IPS-20b (cell line): Measurements from ENCODE around the gene SLC9A1.

Source experiments
- H3K27ac ChIP-seq: one replicate; pipeline ENCODE4 v1.5.1; 2013; ENCODE audit warnings: low read length
- H3K27me3 ChIP-seq: 2 replicates; pipeline ENCODE4 v1.6.1; 2013; ENCODE audit warnings: mild to moderate bottlenecking, low read length, inconsistent platforms; ENCODE audit not compliant: insufficient read depth
- H3K36me3 ChIP-seq: 2 replicates; pipeline ENCODE4 v1.6.1; 2013; ENCODE audit warnings: low read depth, mild to moderate bottlenecking, inconsistent platforms, low read length, moderate library complexity; ENCODE audit not compliant: insufficient read depth
- H3K4me1 ChIP-seq: 2 replicates; pipeline ENCODE4 v1.6.1; 2013; ENCODE audit warnings: mild to moderate bottlenecking, control low read depth, inconsistent platforms, low read length, moderate library complexity; ENCODE audit not compliant: insufficient read depth
- H3K4me3 ChIP-seq: 2 replicates; pipeline ENCODE4 v1.5.1; 2013; ENCODE audit warnings: mild to moderate bottlenecking, low read length, inconsistent platforms
- H3K9ac ChIP-seq: 2 replicates; pipeline ENCODE4 v1.6.1; 2013; ENCODE audit warnings: low read depth, mild to moderate bottlenecking, inconsistent platforms, low read length, moderate library complexity
- H3K9me3 ChIP-seq: 2 replicates; pipeline ENCODE4 v1.6.1; 2013; ENCODE audit warnings: mild to moderate bottlenecking, low read depth, low read length, inconsistent platforms; ENCODE audit not compliant: insufficient read depth

SLC9A1 gene

GRCh38 chr1:27111626-27112573 is 43.0 kb downstream of the SLC9A1 start:
- Histone ChIP-seq H3K27me3 (no peaks in the 10 kb centered on the region), H3K36me3 (peaks cover 6% of the 10 kb centered on the region; the same call in 1 of the 2 replicates), H3K9me3 (no peaks in the 10 kb centered on the region), H3K4me3 (no peak overlapping the region), H3K4me1 (no peaks in the 10 kb centered on the region), H3K27ac (no peak overlapping the region), H3K9ac (no peak overlapping the region)

- Histone ChIP-seq H3K27me3 (no peaks in the 10 kb centered on the region), H3K27ac (no peak overlapping the region), H3K36me3 (peaks cover 6% of the 10 kb centered on the region; the same call in 1 of the 2 replicates), H3K4me1 (no peaks in the 10 kb centered on the region), H3K9me3 (no peaks in the 10 kb centered on the region), H3K9ac (no peak overlapping the region), H3K4me3 (no peak overlapping the region)
Measured at GRCh38 chr1:27109103-27109822, 45.7 kb downstream of the SLC9A1 start.

GRCh38 chr1:27108588-27108987 is 46.3 kb downstream of the SLC9A1 start:
- no peaks in the 10 kb centered on the region for H3K9me3 ChIP-seq
- no peak overlapping the region for H3K4me3 ChIP-seq
- H3K36me3 ChIP-seq = peaks cover 3% of the 10 kb centered on the region; the same call in 1 of the 2 replicates
- H3K4me1 ChIP-seq = no peaks in the 10 kb centered on the region
- H3K9ac ChIP-seq = no peak overlapping the region
- H3K27me3 ChIP-seq = no peaks in the 10 kb centered on the region
- no peak overlapping the region for H3K27ac ChIP-seq

- Histone ChIP-seq H3K4me1 (no peaks in the 10 kb centered on the region), H3K27ac (no peak overlapping the region), H3K4me3 (no peak overlapping the region), H3K27me3 (no peaks in the 10 kb centered on the region), H3K9me3 (no peaks in the 10 kb centered on the region), H3K9ac (no peak overlapping the region), H3K36me3 (no peaks in the 10 kb centered on the region)
Measured at GRCh38 chr1:27106561-27107323, 48.2 kb downstream of the SLC9A1 start.

GRCh38 chr1:27105018-27105417 is 49.9 kb downstream of the SLC9A1 start:
- H3K4me1 ChIP-seq = no peaks in the 10 kb centered on the region
- H3K4me3 ChIP-seq = no peak overlapping the region
- H3K36me3 ChIP-seq = no peaks in the 10 kb centered on the region
- H3K27ac ChIP-seq = no peak overlapping the region
- H3K9me3 ChIP-seq = no peaks in the 10 kb centered on the region
- H3K27me3 ChIP-seq = no peaks in the 10 kb centered on the region
- H3K9ac ChIP-seq = no peak overlapping the region

GRCh38 chr1:27103498-27103897 is 51.4 kb downstream of the SLC9A1 start:
- Histone ChIP-seq H3K36me3 (no peaks in the 10 kb centered on the region), H3K27ac (no peak overlapping the region), H3K4me3 (no peak overlapping the region), H3K9me3 (no peaks in the 10 kb centered on the region), H3K4me1 (peaks cover 11% of the 10 kb centered on the region), H3K27me3 (no peaks in the 10 kb centered on the region), H3K9ac (no peak overlapping the region)

- no peak overlapping the region for H3K27ac ChIP-seq
- no peak overlapping the region for H3K4me3 ChIP-seq
- H3K9ac ChIP-seq = no peak overlapping the region
- no peaks in the 10 kb centered on the region for H3K27me3 ChIP-seq
- H3K4me1 ChIP-seq = peaks cover 11% of the 10 kb centered on the region
- no peaks in the 10 kb centered on the region for H3K36me3 ChIP-seq
- no peaks in the 10 kb centered on the region for H3K9me3 ChIP-seq
Measured at GRCh38 chr1:27102707-27103468, 52.0 kb downstream of the SLC9A1 start.

- H3K9me3 ChIP-seq = no peaks in the 10 kb centered on the region
- no peaks in the 10 kb centered on the region for H3K27me3 ChIP-seq
- no peak overlapping the region for H3K9ac ChIP-seq
- no peak overlapping the region for H3K27ac ChIP-seq
- H3K36me3 ChIP-seq = no peaks in the 10 kb centered on the region
- peaks cover 11% of the 10 kb centered on the region for H3K4me1 ChIP-seq
- H3K4me3 ChIP-seq = no peak overlapping the region
Measured at GRCh38 chr1:27102134-27102706, 52.7 kb downstream of the SLC9A1 start.

- no peaks in the 10 kb centered on the region for H3K27me3 ChIP-seq
Measured at GRCh38 chr1:27101696-27102095, 53.2 kb downstream of the SLC9A1 start.

GRCh38 chr1:27101054-27101491 is 53.9 kb downstream of the SLC9A1 start:
- H3K27ac ChIP-seq = no peak overlapping the region
- H3K4me1 ChIP-seq = peaks cover 11% of the 10 kb centered on the region
- H3K9ac ChIP-seq = no peak overlapping the region
- no peaks in the 10 kb centered on the region for H3K27me3 ChIP-seq
- H3K4me3 ChIP-seq = no peak overlapping the region
- no peaks in the 10 kb centered on the region for H3K36me3 ChIP-seq
- no peaks in the 10 kb centered on the region for H3K9me3 ChIP-seq

More at GRCh38 chr1:27101696-27102095, 53.2 kb downstream of the SLC9A1 start:
- no peak overlapping the region for H3K27ac ChIP-seq
- H3K36me3 ChIP-seq = no peaks in the 10 kb centered on the region
- no peak overlapping the region for H3K9ac ChIP-seq
- peaks cover 11% of the 10 kb centered on the region for H3K4me1 ChIP-seq
- H3K4me3 ChIP-seq = no peak overlapping the region
- no peaks in the 10 kb centered on the region for H3K9me3 ChIP-seq
